SK-N-SH treated with all-trans-retinoic acid at 6 μM for 48 hours (cell line): ENCODE data around the gene FRAS1.
"Not testable (repeated sequence)": the region's sequence is repeated elsewhere in the genome, so short reads cannot be mapped to it uniquely, and the experiment has no call there.

Source experiments
- ATAC-seq: fragments of 200-7000 bp; cut with Tn5 transposase; 3 replicates; pipeline ENCODE4 v1.9.1; 2020; ENCODE audit warnings: mild to moderate bottlenecking, moderate library complexity
- ARNTL ChIP-seq: fragments of 450-650 bp; formaldehyde crosslinking; IDR thresholded peaks from 2 replicates; pipeline ENCODE4 v1.5.0; 2020; ENCODE audit warnings: low read depth, mild to moderate bottlenecking, moderate library complexity, borderline replicate concordance
- BACH2 ChIP-seq: fragments of 250-450 bp; sonication (Bioruptor Pico); IDR thresholded peaks from 2 replicates; pipeline ENCODE4 v1.9.0; 2021; ENCODE audit warnings: mild to moderate bottlenecking, borderline replicate concordance
- CSDC2 ChIP-seq: fragments of 250-450 bp; sonication (Bioruptor Pico); IDR thresholded peaks from 2 replicates; pipeline ENCODE4 v1.5.0; 2020; ENCODE audit warnings: mild to moderate bottlenecking, moderate library complexity
- CSRNP3 ChIP-seq: fragments of 250-450 bp; sonication (Bioruptor Pico); IDR thresholded peaks from 2 replicates; pipeline ENCODE4 v1.5.1; 2021; ENCODE audit warnings: mild to moderate bottlenecking, moderate library complexity
- ESRRG ChIP-seq: fragments of 250-450 bp; sonication (Bioruptor Pico); IDR thresholded peaks from 2 replicates; pipeline ENCODE4 v1.6.1; 2021; ENCODE audit warnings: mild to moderate bottlenecking
- GLIS3 ChIP-seq: fragments of 250-450 bp; sonication (Bioruptor Pico); IDR thresholded peaks from 2 replicates; pipeline ENCODE4 v1.5.0; 2020; ENCODE audit warnings: mild to moderate bottlenecking, moderate library complexity
- ISL1 ChIP-seq: fragments of 250-450 bp; sonication (Bioruptor Pico); IDR thresholded peaks from 2 replicates; pipeline ENCODE4 v2.1.2; 2022; ENCODE audit warnings: mild to moderate bottlenecking, moderate library complexity
- OSR1 ChIP-seq: fragments of 250-450 bp; sonication (Bioruptor Pico); IDR thresholded peaks from 2 replicates; pipeline ENCODE4 v1.8.0; 2022; ENCODE audit warnings: moderate library complexity, mild to moderate bottlenecking, inconsistent platforms
- PATZ1 ChIP-seq: fragments of 250-450 bp; sonication (Bioruptor Pico); IDR thresholded peaks from 2 replicates; pipeline ENCODE4 v1.8.0; 2020; ENCODE audit warnings: mild to moderate bottlenecking, moderate library complexity, borderline replicate concordance
- POU6F1 ChIP-seq: fragments of 250-450 bp; sonication (Bioruptor Pico); IDR thresholded peaks from 2 replicates; pipeline ENCODE4 v1.8.0; 2021; ENCODE audit warnings: low read depth, mild to moderate bottlenecking, moderate library complexity, borderline replicate concordance
- PPARA ChIP-seq: fragments of 250-450 bp; sonication (Bioruptor Pico); IDR thresholded peaks from 2 replicates; pipeline ENCODE4 v1.5.0; 2020; ENCODE audit warnings: mild to moderate bottlenecking, borderline replicate concordance
- RARB ChIP-seq: fragments of 250-450 bp; sonication (Bioruptor Pico); IDR thresholded peaks from 2 replicates; pipeline ENCODE4 v1.8.0; 2021; ENCODE audit warnings: mild to moderate bottlenecking, moderate library complexity
- SNAI2 ChIP-seq: fragments of 250-450 bp; sonication (Bioruptor Pico); IDR thresholded peaks from 2 replicates; pipeline ENCODE4 v1.5.0; 2020; ENCODE audit warnings: mild to moderate bottlenecking, moderate library complexity
- TCF4 ChIP-seq: fragments of 250-450 bp; sonication (Bioruptor Pico); IDR thresholded peaks from 2 replicates; pipeline ENCODE4 v1.8.0; 2021; ENCODE audit warnings: mild to moderate bottlenecking, moderate library complexity, borderline replicate concordance
- TOX ChIP-seq: fragments of 250-450 bp; sonication (Bioruptor Pico); IDR thresholded peaks from 2 replicates; pipeline ENCODE4 v1.8.0; 2021; ENCODE audit warnings: mild to moderate bottlenecking, moderate library complexity, borderline replicate concordance
- TSHZ2 ChIP-seq: fragments of 250-450 bp; sonication (Bioruptor Pico); IDR thresholded peaks from 2 replicates; pipeline ENCODE4 v1.5.0; 2020; ENCODE audit warnings: mild to moderate bottlenecking, moderate library complexity
- ZC3H10 ChIP-seq: fragments of 250-450 bp; sonication (Bioruptor Pico); IDR thresholded peaks from 2 replicates; pipeline ENCODE4 v1.5.1; 2021; ENCODE audit warnings: mild to moderate bottlenecking, moderate library complexity
- ZFP3 ChIP-seq: fragments of 250-450 bp; sonication (Bioruptor Pico); IDR thresholded peaks from 2 replicates; pipeline ENCODE4 v1.5.0; 2020; ENCODE audit warnings: mild to moderate bottlenecking, moderate library complexity
- ZFP30 ChIP-seq: fragments of 450-650 bp; formaldehyde crosslinking; IDR thresholded peaks from 2 replicates; pipeline ENCODE4 v1.5.0; 2022; ENCODE audit warnings: mild to moderate bottlenecking, moderate library complexity
- ZNF565 ChIP-seq: fragments of 450-650 bp; formaldehyde crosslinking; conservative IDR thresholded peaks from 2 replicates; pipeline ENCODE4 v1.5.0; 2020; ENCODE audit warnings: low read depth, mild to moderate bottlenecking, moderate library complexity
- ZNF70 ChIP-seq: fragments of 450-650 bp; formaldehyde crosslinking; IDR thresholded peaks from 2 replicates; pipeline ENCODE4 v1.5.0; 2020; ENCODE audit warnings: mild to moderate bottlenecking, moderate library complexity
- ZNF8 ChIP-seq: fragments of 450-650 bp; formaldehyde crosslinking; IDR thresholded peaks from 2 replicates; pipeline ENCODE4 v1.5.0; 2020; ENCODE audit warnings: mild to moderate bottlenecking, moderate library complexity

FRAS1 gene

GRCh38 chr4:78171482-78171881, 114.4 kb downstream of the FRAS1 start:
- no peak for ATAC-seq
- TF ChIP-seq PPARA (no peak), SNAI2 (CRISPR knock-in tag) (no peak), ZC3H10 (CRISPR knock-in tag) (no peak), OSR1 (CRISPR knock-in tag) (no peak), ZFP30 (CRISPR knock-in tag) (no peak), ISL1 (CRISPR knock-in tag) (no peak), CSDC2 (CRISPR knock-in tag) (no peak), ZFP3 (CRISPR knock-in tag) (no peak), RARB (CRISPR knock-in tag) (no peak), GLIS3 (CRISPR knock-in tag) (no peak), TOX (no peak), CSRNP3 (no peak), ZNF70 (CRISPR knock-in tag) (no peak), ZNF8 (CRISPR knock-in tag) (no peak), ARNTL (CRISPR knock-in tag) (no peak), ESRRG (CRISPR knock-in tag) (no peak), TSHZ2 (CRISPR knock-in tag) (no peak), BACH2 (no peak), ZNF565 (CRISPR knock-in tag) (no peak)

GRCh38 chr4:78174891-78175290, 117.8 kb downstream of the FRAS1 start:
- TF ChIP-seq TCF4 (no peak), ZFP3 (CRISPR knock-in tag) (no peak), OSR1 (CRISPR knock-in tag) (no peak), RARB (CRISPR knock-in tag) (no peak), ZNF70 (CRISPR knock-in tag) (no peak), BACH2 (no peak), GLIS3 (CRISPR knock-in tag) (no peak), PPARA (no peak), ZNF565 (CRISPR knock-in tag) (no peak), CSRNP3 (no peak), ZNF8 (CRISPR knock-in tag) (no peak), SNAI2 (CRISPR knock-in tag) (no peak), CSDC2 (CRISPR knock-in tag) (no peak), TOX (no peak), POU6F1 (CRISPR knock-in tag) (no peak), ARNTL (CRISPR knock-in tag) (no peak), ZC3H10 (CRISPR knock-in tag) (no peak)
- no peak for ATAC-seq

GRCh38 chr4:78179196-78179595, 122.1 kb downstream of the FRAS1 start:
- no peak for ATAC-seq

GRCh38 chr4:78181681-78182234, 124.6 kb downstream of the FRAS1 start:
- ATAC-seq = not testable (repeated sequence)

More at GRCh38 chr4:78179196-78179595, 122.1 kb downstream of the FRAS1 start:
- TF ChIP-seq GLIS3 (CRISPR knock-in tag) (no peak), TCF4 (no peak), ARNTL (CRISPR knock-in tag) (no peak), PATZ1 (CRISPR knock-in tag) (no peak), ZNF70 (CRISPR knock-in tag) (no peak), BACH2 (no peak), TOX (no peak)
